GM12864 (cell line): Measurements from ENCODE around the gene NKAPL.

Experiments used
- DNase-seq: peaks from one replicate; pipeline ENCODE4 v3.0.0-alpha.2; 2011; ENCODE audit warnings: low read depth
- H3K4me3 ChIP-seq: 2 replicates; pipeline ENCODE4 v1.5.1; 2011; ENCODE audit warnings: mild to moderate bottlenecking, low read depth, low read length, control low read depth
- TF ChIP-seq, protein P1 (sequence below): IDR thresholded peaks from 2 replicates; pipeline ENCODE4 v1.5.1; 2011; ENCODE audit warnings: low read depth, mild to moderate bottlenecking, moderate library complexity, low read length, control low read depth, inconsistent platforms; ENCODE audit errors: missing control alignments

NKAPL gene

DNA sequence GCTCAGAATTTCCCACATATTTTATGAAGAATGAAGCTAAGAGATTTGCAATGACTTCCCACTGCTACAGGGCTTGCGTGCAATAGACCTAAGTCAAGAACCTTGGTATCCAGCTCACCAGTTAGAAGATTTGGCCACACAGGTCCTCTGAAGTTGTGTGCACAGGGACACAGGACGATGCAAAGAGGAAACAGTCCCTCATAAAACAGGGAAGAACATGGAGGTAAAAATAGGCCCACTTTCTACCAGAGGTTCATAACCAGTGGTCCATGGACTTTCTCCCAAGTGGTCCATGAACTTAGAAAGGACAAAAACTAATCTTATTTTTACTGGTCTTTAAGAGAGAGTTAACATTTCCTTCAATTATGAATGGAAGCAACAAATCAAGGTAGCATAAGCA, 8.3 kb upstream of the NKAPL start:
- TF ChIP-seq, protein P1, sequence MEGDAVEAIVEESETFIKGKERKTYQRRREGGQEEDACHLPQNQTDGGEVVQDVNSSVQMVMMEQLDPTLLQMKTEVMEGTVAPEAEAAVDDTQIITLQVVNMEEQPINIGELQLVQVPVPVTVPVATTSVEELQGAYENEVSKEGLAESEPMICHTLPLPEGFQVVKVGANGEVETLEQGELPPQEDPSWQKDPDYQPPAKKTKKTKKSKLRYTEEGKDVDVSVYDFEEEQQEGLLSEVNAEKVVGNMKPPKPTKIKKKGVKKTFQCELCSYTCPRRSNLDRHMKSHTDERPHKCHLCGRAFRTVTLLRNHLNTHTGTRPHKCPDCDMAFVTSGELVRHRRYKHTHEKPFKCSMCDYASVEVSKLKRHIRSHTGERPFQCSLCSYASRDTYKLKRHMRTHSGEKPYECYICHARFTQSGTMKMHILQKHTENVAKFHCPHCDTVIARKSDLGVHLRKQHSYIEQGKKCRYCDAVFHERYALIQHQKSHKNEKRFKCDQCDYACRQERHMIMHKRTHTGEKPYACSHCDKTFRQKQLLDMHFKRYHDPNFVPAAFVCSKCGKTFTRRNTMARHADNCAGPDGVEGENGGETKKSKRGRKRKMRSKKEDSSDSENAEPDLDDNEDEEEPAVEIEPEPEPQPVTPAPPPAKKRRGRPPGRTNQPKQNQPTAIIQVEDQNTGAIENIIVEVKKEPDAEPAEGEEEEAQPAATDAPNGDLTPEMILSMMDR, result no peak
- H3K4me3 ChIP-seq, result peak overlapping the region; percentile 82; the same call in 1 of the 2 replicates
- no peak for DNase-seq

DNA sequence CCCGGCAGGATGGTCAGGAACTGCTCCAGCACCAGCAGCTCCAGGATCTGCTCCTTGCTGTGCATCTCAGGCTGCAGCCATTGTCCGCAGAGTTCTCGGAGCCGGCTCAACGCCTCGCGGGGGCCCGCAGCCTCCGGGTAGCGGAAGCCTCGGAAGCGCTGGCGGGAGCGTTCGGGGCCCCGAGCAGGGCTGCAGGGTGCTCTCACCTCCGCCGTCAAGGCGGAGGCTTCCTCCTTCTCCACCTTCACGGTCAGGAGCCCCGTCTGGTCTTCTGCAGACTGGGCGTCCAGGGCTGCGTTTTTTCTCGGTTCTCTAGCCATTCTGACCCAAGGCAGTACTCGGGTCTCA, 7.5 kb upstream of the NKAPL start:
- DNase-seq, result no peak
- TF ChIP-seq, protein P1, result no peak
- peak overlapping the region; percentile 82 for H3K4me3 ChIP-seq

GRCh38 chr6:28252009-28252975, 6.8 kb upstream of the NKAPL start, which contains the start of gene ZKSCAN4:
Gene ZKSCAN4 (minus strand): TSS chr6:28252269. CDS start chr6:28251980, 289 bp downstream.
- DNase-seq, result peak; percentile 89
- peak within 1 kb of the TSS; percentile 82 for H3K4me3 ChIP-seq
- TF ChIP-seq, protein P1, result no peak

DNA sequence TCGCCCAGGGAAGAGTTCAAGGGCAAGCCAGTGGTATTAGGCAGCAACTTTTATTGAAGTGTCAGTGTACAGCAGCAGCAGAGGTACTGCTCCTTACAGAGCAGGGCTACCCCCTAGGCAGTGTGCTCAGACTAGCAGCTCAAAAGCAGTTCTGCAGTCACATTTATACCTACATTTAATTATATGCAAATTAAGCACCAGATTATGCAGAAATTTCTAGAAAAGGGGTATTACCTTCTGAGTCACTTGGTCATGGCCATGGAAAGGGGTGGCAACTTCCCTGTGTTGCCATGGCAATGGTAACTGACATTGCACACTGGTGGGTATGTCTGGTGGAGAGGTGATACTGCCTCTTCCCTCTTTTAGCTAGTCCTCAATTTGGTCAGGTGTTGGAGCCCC, 5.0 kb upstream of the NKAPL start:
- no peak for DNase-seq
- TF ChIP-seq, protein P1, result no peak

DNA sequence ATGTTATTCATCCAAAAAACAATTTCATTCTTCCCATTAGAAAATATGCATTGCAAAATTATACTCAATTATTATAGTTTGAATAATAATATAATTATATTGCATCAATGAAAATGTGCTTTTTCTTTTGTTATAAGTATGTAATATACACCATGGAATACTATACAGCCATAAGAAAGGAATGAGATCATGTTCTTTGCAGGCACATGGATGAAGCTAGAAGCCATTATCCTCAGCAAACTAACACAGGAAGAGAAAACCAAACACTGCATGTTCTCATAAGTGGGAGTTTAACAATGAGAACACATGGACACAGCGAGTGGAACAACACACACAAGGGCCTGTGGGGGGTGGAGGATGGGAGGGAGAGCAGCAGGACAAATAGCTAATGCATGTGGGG, 2.1 kb upstream of the NKAPL start:
- TF ChIP-seq, protein P1, result no peak
- DNase-seq, result no peak
- no peak overlapping the region for H3K4me3 ChIP-seq

More for the DNA sequence above, 5.0 kb upstream of the NKAPL start:
- H3K4me3 ChIP-seq, result no peak overlapping the region

- TF ChIP-seq, protein P1, result no peak
- DNase-seq, result no peak
- no peak overlapping the region for H3K4me3 ChIP-seq
Measured at GRCh38 chr6:28263922-28264321, 4.8 kb downstream of the NKAPL start.
